GM12875 (cell line): Measurements from ENCODE around the gene SETD1A.
"Not testable (repeated sequence)": the region's sequence is repeated elsewhere in the genome, so short reads cannot be mapped to it uniquely, and the experiment has no call there.

Source experiments
- H3K4me3 ChIP-seq: one replicate; pipeline ENCODE4 v1.5.1; 2011; ENCODE audit warnings: low read depth, low read length, control low read depth
- TF ChIP-seq, protein P1 (sequence below): IDR thresholded peaks from 2 replicates; pipeline ENCODE4 v1.5.1; 2011; ENCODE audit warnings: low read depth, mild to moderate bottlenecking, control low read depth, inconsistent platforms, low read length, moderate library complexity, borderline replicate concordance; ENCODE audit not compliant: insufficient read depth

The SETD1A gene

DNA sequence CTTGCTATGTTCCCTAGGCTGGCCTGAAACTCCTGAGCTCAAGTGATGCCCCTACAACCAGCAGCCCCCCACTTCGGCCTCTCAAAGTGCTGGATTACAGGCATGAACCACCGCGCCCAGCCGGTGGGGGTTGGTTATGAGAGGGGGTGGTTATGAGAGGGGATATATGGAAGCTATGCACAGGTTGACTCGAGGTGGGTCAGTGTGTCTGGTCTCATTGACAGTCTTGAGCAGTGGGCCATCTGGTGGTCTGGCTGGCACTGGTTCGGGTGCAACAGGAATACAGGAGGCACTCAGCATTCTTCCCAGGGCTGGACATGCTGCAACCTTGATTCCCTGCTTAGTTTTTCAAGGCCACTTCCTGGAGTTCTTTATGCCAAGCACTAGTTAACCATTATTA lies 58.5 kb downstream of the SETD1A start:
- no peak overlapping the region for H3K4me3 ChIP-seq
- TF ChIP-seq, protein P1, sequence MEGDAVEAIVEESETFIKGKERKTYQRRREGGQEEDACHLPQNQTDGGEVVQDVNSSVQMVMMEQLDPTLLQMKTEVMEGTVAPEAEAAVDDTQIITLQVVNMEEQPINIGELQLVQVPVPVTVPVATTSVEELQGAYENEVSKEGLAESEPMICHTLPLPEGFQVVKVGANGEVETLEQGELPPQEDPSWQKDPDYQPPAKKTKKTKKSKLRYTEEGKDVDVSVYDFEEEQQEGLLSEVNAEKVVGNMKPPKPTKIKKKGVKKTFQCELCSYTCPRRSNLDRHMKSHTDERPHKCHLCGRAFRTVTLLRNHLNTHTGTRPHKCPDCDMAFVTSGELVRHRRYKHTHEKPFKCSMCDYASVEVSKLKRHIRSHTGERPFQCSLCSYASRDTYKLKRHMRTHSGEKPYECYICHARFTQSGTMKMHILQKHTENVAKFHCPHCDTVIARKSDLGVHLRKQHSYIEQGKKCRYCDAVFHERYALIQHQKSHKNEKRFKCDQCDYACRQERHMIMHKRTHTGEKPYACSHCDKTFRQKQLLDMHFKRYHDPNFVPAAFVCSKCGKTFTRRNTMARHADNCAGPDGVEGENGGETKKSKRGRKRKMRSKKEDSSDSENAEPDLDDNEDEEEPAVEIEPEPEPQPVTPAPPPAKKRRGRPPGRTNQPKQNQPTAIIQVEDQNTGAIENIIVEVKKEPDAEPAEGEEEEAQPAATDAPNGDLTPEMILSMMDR, result no peak

- H3K4me3 ChIP-seq, result not testable (repeated sequence)
Measured at GRCh38 chr16:31017756-31018155, 60.2 kb downstream of the SETD1A start.

- no peak overlapping the region for H3K4me3 ChIP-seq
- TF ChIP-seq, protein P1, result no peak
Measured at GRCh38 chr16:31020536-31020935, 63.0 kb downstream of the SETD1A start.

GRCh38 chr16:31022544-31023251 lies 65.1 kb downstream of the SETD1A start:
- TF ChIP-seq, protein P1, result no peak
- H3K4me3 ChIP-seq, result no peak overlapping the region

DNA sequence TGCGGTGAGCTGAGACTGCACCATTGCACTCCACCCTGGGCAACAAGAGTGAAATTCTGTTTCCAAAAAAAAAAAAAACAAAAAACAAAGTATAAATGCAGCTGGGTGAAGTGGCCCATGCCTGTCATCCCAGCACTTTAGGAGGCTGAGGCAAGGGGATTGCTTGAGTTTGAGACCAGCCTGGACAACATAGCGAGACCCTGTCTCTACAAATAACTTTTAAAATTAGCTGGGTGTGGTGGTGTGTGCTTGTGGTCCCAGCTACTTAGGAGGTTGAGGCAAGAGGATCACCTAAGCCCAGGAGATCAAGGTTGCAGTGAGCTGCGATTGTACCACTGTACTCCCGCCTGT lies 65.7 kb downstream of the SETD1A start:
- no peak overlapping the region for H3K4me3 ChIP-seq
- TF ChIP-seq, protein P1, result no peak

DNA sequence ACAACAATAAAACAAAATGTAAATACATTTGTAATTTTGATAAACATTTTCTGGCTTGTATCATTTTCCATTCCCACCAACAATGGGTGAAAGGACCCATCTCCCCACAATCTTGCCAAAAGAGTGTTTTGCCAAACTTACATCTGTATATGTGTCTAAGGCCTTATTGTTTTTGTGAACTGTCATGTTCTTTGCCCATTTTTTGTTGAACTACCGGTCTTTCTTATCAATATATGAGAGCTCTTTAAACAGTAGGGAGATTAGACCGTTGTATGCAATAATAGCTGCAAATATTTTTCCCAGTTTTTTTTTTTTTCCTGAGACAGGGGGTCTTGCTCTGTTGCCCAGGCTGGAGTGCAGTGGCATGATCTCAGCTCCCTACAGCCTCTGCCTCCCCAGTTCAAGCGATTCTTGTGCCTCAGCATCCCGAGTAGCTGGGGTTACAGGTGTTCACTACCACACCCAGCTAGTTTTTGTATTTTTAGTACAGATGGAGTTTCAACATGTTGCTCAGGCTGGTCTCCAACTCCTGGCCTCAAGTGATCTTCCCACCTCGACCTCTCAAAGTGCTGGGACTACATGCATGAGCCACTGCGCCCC lies 66.2 kb downstream of the SETD1A start:
- TF ChIP-seq, protein P1, result no peak
- no peak overlapping the region for H3K4me3 ChIP-seq

DNA sequence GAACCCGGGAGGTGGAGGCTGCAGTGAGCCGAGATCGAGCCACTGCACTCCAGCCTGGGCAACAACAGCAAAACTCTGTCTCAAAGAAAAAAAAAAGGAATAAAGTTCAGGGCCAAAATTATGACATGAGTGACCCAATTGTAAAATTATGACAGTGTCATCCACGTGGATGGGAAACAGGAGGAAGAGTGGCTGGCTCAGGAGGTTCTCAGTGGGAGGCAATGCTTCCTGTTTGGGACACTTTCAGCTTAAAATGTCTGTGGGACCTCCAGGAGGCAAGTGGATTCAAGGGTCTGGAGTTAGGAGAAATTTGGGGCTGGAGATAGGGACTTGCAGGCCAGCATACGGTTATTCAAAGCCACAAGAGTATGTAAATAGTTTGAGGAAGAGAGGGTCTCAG lies 67.8 kb downstream of the SETD1A start:
- H3K4me3 ChIP-seq, result no peak overlapping the region
- TF ChIP-seq, protein P1, result no peak
